Measurements from ENCODE around the gene ADIPOQ. TPM values are rescaled to one million over a fixed set of nuclear protein-coding genes. Genes with fewer than 3 reads are reported as not detected.
"Not testable (repeated sequence)": the region's sequence is repeated elsewhere in the genome, so short reads cannot be mapped to it uniquely, and the experiment has no call there.

Gene ADIPOQ
- total RNA-seq, 1 donor, result under 0.01 TPM

GRCh38 chr3:186882881-186883685 lies 40.6 kb downstream of the ADIPOQ start:
- H4K20me1 ChIP-seq (ENCODE audit: insufficient read depth, low read length), result no peaks in the 10 kb centered on the region
- H3K27me3 ChIP-seq (ENCODE audit: insufficient read depth, low read length), result no peaks in the 10 kb centered on the region
- no peak overlapping the region for H3K27ac ChIP-seq (ENCODE audit: low read depth, low read length)
- peak; percentile 93 for DNase-seq (ENCODE audit: insufficient read length, low spot score, missing footprints)
- H3K79me2 ChIP-seq (ENCODE audit: insufficient read depth, low read length), result no peaks in the 10 kb centered on the region
- no peak overlapping the region for H3K4me2 ChIP-seq (ENCODE audit: insufficient read depth, low read length)
- no peaks in the 10 kb centered on the region for H3K9me3 ChIP-seq (ENCODE audit: low read depth, low read length)
- no peak overlapping the region for H2AFZ ChIP-seq (ENCODE audit: low read length)
- H3K36me3 ChIP-seq (ENCODE audit: insufficient read depth, low read length), result no peaks in the 10 kb centered on the region
- TF ChIP-seq CTCF (IDR thresholded peaks at IDR 0.05; ENCODE audit: extremely low read depth, low read depth, low read length), result no peak
- no peak overlapping the region for H3K4me3 ChIP-seq (ENCODE audit: insufficient read depth, low read length)
- H3K4me1 ChIP-seq (ENCODE audit: insufficient read depth, low read length), result peaks cover 4% of the 10 kb centered on the region

- Histone ChIP-seq H3K4me1 (ENCODE audit: insufficient read depth, low read length) (peaks cover 4% of the 10 kb centered on the region), H3K27ac (ENCODE audit: low read depth, low read length) (no peak overlapping the region), H4K20me1 (ENCODE audit: insufficient read depth, low read length) (no peaks in the 10 kb centered on the region), H3K36me3 (ENCODE audit: insufficient read depth, low read length) (no peaks in the 10 kb centered on the region), H3K9me3 (ENCODE audit: low read depth, low read length) (no peaks in the 10 kb centered on the region), H3K4me2 (ENCODE audit: insufficient read depth, low read length) (no peak overlapping the region), H2AFZ (ENCODE audit: low read length) (no peak overlapping the region), H3K27me3 (ENCODE audit: insufficient read depth, low read length) (peaks cover 2% of the 10 kb centered on the region), H3K4me3 (ENCODE audit: insufficient read depth, low read length) (no peak overlapping the region), H3K79me2 (ENCODE audit: insufficient read depth, low read length) (no peaks in the 10 kb centered on the region)
- no peak for DNase-seq (ENCODE audit: insufficient read length, low spot score, missing footprints)
- TF ChIP-seq CTCF (IDR thresholded peaks at IDR 0.05; ENCODE audit: extremely low read depth, low read depth, low read length), result no peak
Measured at GRCh38 chr3:186883686-186884058, 41.2 kb downstream of the ADIPOQ start.

- H2AFZ ChIP-seq (ENCODE audit: low read length); H3K4me2 ChIP-seq (ENCODE audit: insufficient read depth, low read length); DNase-seq (ENCODE audit: insufficient read length, low spot score, missing footprints); H3K4me1 ChIP-seq (ENCODE audit: insufficient read depth, low read length); H3K36me3 ChIP-seq (ENCODE audit: insufficient read depth, low read length); H3K9me3 ChIP-seq (ENCODE audit: low read depth, low read length); H3K27ac ChIP-seq (ENCODE audit: low read depth, low read length); H3K4me3 ChIP-seq (ENCODE audit: insufficient read depth, low read length); H4K20me1 ChIP-seq (ENCODE audit: insufficient read depth, low read length); H3K27me3 ChIP-seq (ENCODE audit: insufficient read depth, low read length); H3K79me2 ChIP-seq (ENCODE audit: insufficient read depth, low read length): not testable (repeated sequence)
Measured at GRCh38 chr3:186884868-186885267, 42.4 kb downstream of the ADIPOQ start.

- DNase-seq (ENCODE audit: insufficient read length, low spot score, missing footprints), result no peak
- Histone ChIP-seq H2AFZ (ENCODE audit: low read length) (no peak overlapping the region), H3K27ac (ENCODE audit: low read depth, low read length) (no peak overlapping the region), H3K36me3 (ENCODE audit: insufficient read depth, low read length) (no peaks in the 10 kb centered on the region), H3K79me2 (ENCODE audit: insufficient read depth, low read length) (no peaks in the 10 kb centered on the region), H3K4me2 (ENCODE audit: insufficient read depth, low read length) (no peak overlapping the region), H3K4me1 (ENCODE audit: insufficient read depth, low read length) (peaks cover 4% of the 10 kb centered on the region), H4K20me1 (ENCODE audit: insufficient read depth, low read length) (no peaks in the 10 kb centered on the region), H3K27me3 (ENCODE audit: insufficient read depth, low read length) (peaks cover 5% of the 10 kb centered on the region), H3K4me3 (ENCODE audit: insufficient read depth, low read length) (no peak overlapping the region), H3K9me3 (ENCODE audit: low read depth, low read length) (no peaks in the 10 kb centered on the region)
- TF ChIP-seq CTCF (IDR thresholded peaks at IDR 0.05; ENCODE audit: extremely low read depth, low read depth, low read length), result no peak
Measured at GRCh38 chr3:186886202-186886981, 43.9 kb downstream of the ADIPOQ start.

GRCh38 chr3:186887507-186887938 lies 45.0 kb downstream of the ADIPOQ start:
- H3K36me3 ChIP-seq (ENCODE audit: insufficient read depth, low read length); H3K27ac ChIP-seq (ENCODE audit: low read depth, low read length); H3K4me3 ChIP-seq (ENCODE audit: insufficient read depth, low read length); H3K9me3 ChIP-seq (ENCODE audit: low read depth, low read length); DNase-seq (ENCODE audit: insufficient read length, low spot score, missing footprints); H3K4me1 ChIP-seq (ENCODE audit: insufficient read depth, low read length); H3K27me3 ChIP-seq (ENCODE audit: insufficient read depth, low read length); H3K79me2 ChIP-seq (ENCODE audit: insufficient read depth, low read length); H4K20me1 ChIP-seq (ENCODE audit: insufficient read depth, low read length); H2AFZ ChIP-seq (ENCODE audit: low read length); H3K4me2 ChIP-seq (ENCODE audit: insufficient read depth, low read length): not testable (repeated sequence)

Measured in osteoblast (primary cell).